HepG2 (cell line): ENCODE data around the gene NDUFB10. TPM values are rescaled to one million over a fixed set of nuclear protein-coding genes. Genes with fewer than 3 reads are reported as not detected.
A peak's percentile ranks its signal among the peaks of the same experiment; 100 is the strongest.

Experiments used
- CENPBD1 ChIP-seq: sonication (generic); formaldehyde crosslinking; IDR thresholded peaks from 2 replicates; pipeline ENCODE4 v1.8.0; 2022; ENCODE audit warnings: missing genetic modification reagents, low read depth, mild to moderate bottlenecking, borderline replicate concordance
- FOSL1 ChIP-seq: sonication (generic); formaldehyde crosslinking; IDR thresholded peaks from 2 replicates; pipeline ENCODE4 v1.9.0; 2021; ENCODE audit warnings: missing genetic modification reagents, borderline replicate concordance
- HINFP ChIP-seq: sonication (generic); formaldehyde crosslinking; IDR thresholded peaks from 2 replicates; pipeline ENCODE4 v1.4.0; 2020; ENCODE audit warnings: low read depth, mild to moderate bottlenecking, missing genetic modification reagents
- HMG20A ChIP-seq: IDR thresholded peaks from 2 replicates; pipeline ENCODE4 v1.6.1; 2016; ENCODE audit warnings: borderline replicate concordance
- HNF4G ChIP-seq, 2 experiments: sonication (generic) in 1 of 2; formaldehyde crosslinking in 1 of 2; IDR thresholded peaks; 2 replicates each; pipeline versions ENCODE4 v1.4.0 to v1.6.1; 2011 to 2020; ENCODE audit warnings: borderline replicate concordance in 2 of 2, low read depth in 2 of 2, mild to moderate bottlenecking in 2 of 2, low read length in 1 of 2, missing genetic modification reagents in 1 of 2, moderate library complexity in 1 of 2
- HNRNPL ChIP-seq: fragments of 200-400 bp; formaldehyde crosslinking; IDR thresholded peaks from 2 replicates; pipeline ENCODE4 v1.6.1; 2017; ENCODE audit warnings: mild to moderate bottlenecking, low read depth, low read length
- MXD1 ChIP-seq: sonication (generic); formaldehyde crosslinking; IDR thresholded peaks from 2 replicates; pipeline ENCODE4 v1.4.0; 2020; ENCODE audit warnings: mild to moderate bottlenecking, missing genetic modification reagents
- NAIF1 ChIP-seq: sonication (generic); formaldehyde crosslinking; IDR thresholded peaks from 2 replicates; pipeline ENCODE4 v1.5.0; 2020; ENCODE audit warnings: mild to moderate bottlenecking, missing genetic modification reagents, borderline replicate concordance
- NR3C1 ChIP-seq: sonication (generic); formaldehyde crosslinking; IDR thresholded peaks from 2 replicates; pipeline ENCODE4 v1.4.0; 2020; ENCODE audit warnings: missing genetic modification reagents
- RBM39 ChIP-seq: fragments of 200-400 bp; formaldehyde crosslinking; IDR thresholded peaks from one replicate; pipeline ENCODE4 v1.6.1; 2018; ENCODE audit warnings: antibody characterized with exemption, mild to moderate bottlenecking, low read depth, low read length; ENCODE audit not compliant: poor library complexity, severe bottlenecking
- SIN3A ChIP-seq: IDR thresholded peaks from 2 replicates; pipeline ENCODE4 v1.6.1; 2011; ENCODE audit warnings: low read depth, mild to moderate bottlenecking, control low read depth, low read length, borderline replicate concordance
- ZFP91 ChIP-seq: sonication (generic); formaldehyde crosslinking; IDR thresholded peaks from 2 replicates; pipeline ENCODE4 v1.9.0; 2022; ENCODE audit warnings: missing genetic modification reagents, mild to moderate bottlenecking, borderline replicate concordance
- ZMYM3 ChIP-seq: sonication (generic); formaldehyde crosslinking; IDR thresholded peaks from 2 replicates; pipeline ENCODE4 v1.5.1; 2020; ENCODE audit warnings: mild to moderate bottlenecking, missing genetic modification reagents
- ZNF10 ChIP-seq: sonication (generic); formaldehyde crosslinking; IDR thresholded peaks from 2 replicates; pipeline ENCODE4 v1.4.0; 2020; ENCODE audit warnings: mild to moderate bottlenecking, low read depth, missing genetic modification reagents, borderline replicate concordance
- ZNF317 ChIP-seq: sonication (generic); formaldehyde crosslinking; IDR thresholded peaks from 2 replicates; pipeline ENCODE4 v1.5.0; 2020; ENCODE audit warnings: mild to moderate bottlenecking, missing genetic modification reagents
- ZNF451 ChIP-seq: sonication (generic); formaldehyde crosslinking; IDR thresholded peaks from 2 replicates; pipeline ENCODE4 v1.5.0; 2020; ENCODE audit warnings: mild to moderate bottlenecking, missing genetic modification reagents
- ZNF484 ChIP-seq: sonication (generic); formaldehyde crosslinking; IDR thresholded peaks from 2 replicates; pipeline ENCODE4 v1.5.1; 2020; ENCODE audit warnings: mild to moderate bottlenecking, low read depth, missing genetic modification reagents, borderline replicate concordance
- ZNF547 ChIP-seq: sonication (generic); formaldehyde crosslinking; IDR thresholded peaks from 2 replicates; pipeline ENCODE4 v1.5.1; 2020; ENCODE audit warnings: mild to moderate bottlenecking, missing genetic modification reagents
- ZNF776 ChIP-seq: sonication (generic); formaldehyde crosslinking; IDR thresholded peaks from 2 replicates; pipeline ENCODE4 v1.4.0; 2020; ENCODE audit warnings: mild to moderate bottlenecking, missing genetic modification reagents
- ZNF816 ChIP-seq: sonication (generic); formaldehyde crosslinking; IDR thresholded peaks from 2 replicates; pipeline ENCODE4 v1.8.0; 2022; ENCODE audit warnings: missing genetic modification reagents, mild to moderate bottlenecking, borderline replicate concordance
- ZNF878 ChIP-seq: sonication (generic); formaldehyde crosslinking; IDR thresholded peaks from 2 replicates; pipeline ENCODE4 v1.8.1; 2023; ENCODE audit warnings: mild to moderate bottlenecking, missing genetic modification reagents, moderate library complexity
- polyA plus RNA-seq, 8 experiments: library from polyadenylated mRNA; depleted of rRNA in 3 of 8; stranded (reverse) in 7 of 8; unstranded in 1 of 8; fragments of >200 nt; fragmentation: Illumina TruSeq in 4 of 8; extraction: Trizol in 4 of 8; gene quantifications; 2 replicates each; pipeline versions ENCODE4 v1.2.1 to v1.2.3, GENCODE V29; 2011 to 2016; ENCODE audit warnings: low read depth in 4 of 8, missing spikeins in 1 of 8, mixed read lengths in 1 of 8; ENCODE audit not compliant: insufficient read depth in 1 of 8
- total RNA-seq, 5 experiments: library from RNA; depleted of rRNA; stranded (reverse); fragments of >200 nt; fragmentation: Illumina TruSeq; extraction: Trizol; gene quantifications; 2 replicates each; pipeline ENCODE4 v1.2.3, GENCODE V29; 2016; ENCODE audit warnings: low read depth in 1 of 5

The NDUFB10 gene
- total and polyA plus RNA-seq, 2 of the 13 experiments (the other 11 are each of a cell fraction or from before 2014, with no cell fraction given), result 68.6 to 157 TPM

GRCh38 chr16:1983544-1984346, 24.4 kb downstream of the NDUFB10 start, which contains the start of gene GFER (continued):
- no peak for TF ChIP-seq HMG20A (CRISPR knock-in tag)
- peak; percentile 35; the same call in 1 of the 2 replicates for TF ChIP-seq ZNF451 (CRISPR knock-in tag)
- no peak for TF ChIP-seq ZNF10 (CRISPR knock-in tag)
- TF ChIP-seq ZNF317 (CRISPR knock-in tag), result no peak
- TF ChIP-seq ZFP91 (CRISPR knock-in tag), result peak; percentile 88; the same call in 1 of the 2 replicates
- TF ChIP-seq ZNF816 (CRISPR knock-in tag), result peak; percentile 45
- TF ChIP-seq ZNF878 (CRISPR knock-in tag), result peak; percentile 16; the same call in 1 of the 2 replicates
- TF ChIP-seq ZNF484, result no peak; the same call in 1 of the 2 replicates
- peak; percentile 11; the same call in 1 of the 2 replicates for TF ChIP-seq HNF4G (IDR thresholded peaks at IDR 0.05; ENCODE audit: borderline replicate concordance, low read depth, low read length)
- TF ChIP-seq HNF4G (CRISPR knock-in tag; IDR thresholded peaks at IDR 0.05; ENCODE audit: borderline replicate concordance, low read depth), result peak; percentile 38; the same call in 1 of the 2 replicates
- peak; percentile 83; the same call in 1 of the 2 replicates for TF ChIP-seq MXD1
- TF ChIP-seq ZNF776, result 0 out of 2 replicates have a peak, but pooled peaks have one; percentile 51
- peak; percentile 93 for TF ChIP-seq NAIF1 (CRISPR knock-in tag)
- no peak for TF ChIP-seq FOSL1 (CRISPR knock-in tag)
- TF ChIP-seq NR3C1, result no peak
- TF ChIP-seq ZNF547, result 0 out of 2 replicates have a peak, but pooled peaks have one; percentile 57
- peak; percentile 63; the same call in 1 of the 2 replicates for TF ChIP-seq SIN3A
- TF ChIP-seq HINFP (CRISPR knock-in tag), result 0 out of 2 replicates have a peak, but pooled peaks have one; percentile 9
- TF ChIP-seq ZMYM3 (CRISPR knock-in tag), result no peak
- TF ChIP-seq RBM39, result no peak
- TF ChIP-seq HNRNPL, result 0 out of 2 replicates have a peak, but pooled peaks have one; percentile 37
- TF ChIP-seq CENPBD1 (CRISPR knock-in tag), result no peak; the same call in 1 of the 2 replicates
